ENCODE measurements around the gene IFITM2.
"Not testable (repeated sequence)": the region's sequence is repeated elsewhere in the genome, so short reads cannot be mapped to it uniquely, and the experiment has no call there.

IFITM2 gene

GRCh38 chr11:329886-330253, 22.3 kb downstream of the IFITM2 start:
- no peak overlapping the region for H3K4me3 ChIP-seq (ENCODE audit: low read length)
- no peak for DNase-seq (ENCODE audit: low read depth)
- no peak for TF ChIP-seq CTCF (IDR thresholded peaks at IDR 0.05; ENCODE audit: insufficient read depth, low read depth, low read length, missing control alignments)

GRCh38 chr11:330307-330693, 22.7 kb downstream of the IFITM2 start:
- no peak for DNase-seq (ENCODE audit: low read depth)
- no peak for TF ChIP-seq CTCF (IDR thresholded peaks at IDR 0.05; ENCODE audit: insufficient read depth, low read depth, low read length, missing control alignments)
- H3K4me3 ChIP-seq (ENCODE audit: low read length): no peak overlapping the region

- no peak for TF ChIP-seq CTCF (IDR thresholded peaks at IDR 0.05; ENCODE audit: insufficient read depth, low read depth, low read length, missing control alignments)
- H3K4me3 ChIP-seq (ENCODE audit: low read length): no peak overlapping the region
- no peak for DNase-seq (ENCODE audit: low read depth)
Measured at GRCh38 chr11:330694-331357, 23.2 kb downstream of the IFITM2 start.

- DNase-seq (ENCODE audit: low read depth): no peak
- no peak overlapping the region for H3K4me3 ChIP-seq (ENCODE audit: low read length)
- TF ChIP-seq CTCF (IDR thresholded peaks at IDR 0.05; ENCODE audit: insufficient read depth, low read depth, low read length, missing control alignments): no peak
Measured at GRCh38 chr11:331358-332060, 23.9 kb downstream of the IFITM2 start.

GRCh38 chr11:332651-333480, 25.2 kb downstream of the IFITM2 start:
- no peak for DNase-seq (ENCODE audit: low read depth)
- no peak overlapping the region for H3K4me3 ChIP-seq (ENCODE audit: low read length)
- TF ChIP-seq CTCF (IDR thresholded peaks at IDR 0.05; ENCODE audit: insufficient read depth, low read depth, low read length, missing control alignments): no peak

GRCh38 chr11:333616-334263, 26.1 kb downstream of the IFITM2 start:
- not testable (repeated sequence) for H3K4me3 ChIP-seq (ENCODE audit: low read length)

More at GRCh38 chr11:333616-334263, 26.1 kb downstream of the IFITM2 start:
- not testable (repeated sequence) for DNase-seq (ENCODE audit: low read depth)
